K562 (cell line): ENCODE data around the gene ARRDC5. TPM values are rescaled to one million over a fixed set of nuclear protein-coding genes. Genes with fewer than 3 reads are reported as not detected.

Experiments
- ATF2 ChIP-seq: sonication (generic); formaldehyde crosslinking; IDR thresholded peaks from 2 replicates; pipeline ENCODE4 v1.8.1; 2022; ENCODE audit warnings: missing genetic modification reagents
- BCOR ChIP-seq: fragments of 450-650 bp; IDR thresholded peaks from 2 replicates; pipeline ENCODE4 v1.6.1; 2016
- ETV1 ChIP-seq: fragments of 450-650 bp; conservative IDR thresholded peaks from 2 replicates; pipeline ENCODE4 v1.6.1; 2016; ENCODE audit warnings: missing genetic modification characterization, control low read depth, low read depth, missing compliant biosample characterization
- FOXP4 ChIP-seq: sonication (generic); formaldehyde crosslinking; IDR thresholded peaks from 2 replicates; pipeline ENCODE4 v1.8.0; 2022; ENCODE audit warnings: mild to moderate bottlenecking, missing genetic modification reagents, borderline replicate concordance
- HDAC1 ChIP-seq, 2 experiments: fragments of 450-650 bp; IDR thresholded peaks; 2 replicates each; pipeline ENCODE4 v1.6.1; 2016 to 2017; ENCODE audit warnings: inconsistent platforms in 1 of 2, mild to moderate bottlenecking in 1 of 2, moderate library complexity in 1 of 2
- KDM1A ChIP-seq, 2 experiments: fragments of 450-650 bp; IDR thresholded peaks; 2 replicates each; pipeline ENCODE4 v1.6.1; 2016; ENCODE audit warnings: mild to moderate bottlenecking in 2 of 2
- NKRF ChIP-seq: fragments of 450-650 bp; IDR thresholded peaks from 2 replicates; pipeline ENCODE4 v1.6.1; 2016; ENCODE audit warnings: borderline replicate concordance
- POLR2B ChIP-seq: fragments of 450-650 bp; IDR thresholded peaks from 2 replicates; pipeline ENCODE4 v1.6.1; 2018; ENCODE audit warnings: low read depth; ENCODE audit not compliant: partially characterized antibody
- RBM25 ChIP-seq: fragments of 200-400 bp; formaldehyde crosslinking; IDR thresholded peaks from 2 replicates; pipeline ENCODE4 v1.6.1; 2018; ENCODE audit warnings: low read length, low read depth, moderate library complexity; ENCODE audit not compliant: severe bottlenecking
- SMARCA5 ChIP-seq: fragments of 450-650 bp; IDR thresholded peaks from 2 replicates; pipeline ENCODE4 v1.6.1; 2016
- XRCC5 ChIP-seq: fragments of 200-400 bp; formaldehyde crosslinking; IDR thresholded peaks from 2 replicates; pipeline ENCODE4 v1.6.1; 2017; ENCODE audit warnings: low read depth, mild to moderate bottlenecking, low read length
- ZFP36 ChIP-seq: fragments of 150-350 bp; IDR thresholded peaks from 2 replicates; pipeline ENCODE4 v1.6.1; 2018; ENCODE audit warnings: low read length, low read depth; ENCODE audit not compliant: partially characterized antibody
- ZNF12 ChIP-seq: sonication (generic); formaldehyde crosslinking; IDR thresholded peaks from 2 replicates; pipeline ENCODE4 v1.4.0; 2020; ENCODE audit warnings: mild to moderate bottlenecking, missing genetic modification reagents
- polyA plus RNA-seq, 8 experiments: library from polyadenylated mRNA; depleted of rRNA in 4 of 8; stranded (reverse) in 5 of 8; unstranded in 3 of 8; fragments of >200 nt; fragmentation: Nextera tagmentation in 2 of 8; fragmentation: Illumina TruSeq in 1 of 8; extraction: Ambion mirVana in 2 of 8; extraction: Trizol in 1 of 8; gene quantifications; 2 replicates each; pipeline versions ENCODE4 v1.2.1 to v1.2.3, GENCODE V29; 2011 to 2014; ENCODE audit warnings: inconsistent platforms in 1 of 8, missing spikeins in 1 of 8
- total RNA-seq, 7 experiments: library from RNA; depleted of rRNA in 6 of 7; stranded (reverse); fragments of >200 nt in 6 of 7; fragmentation: Illumina TruSeq in 2 of 7; extraction: Trizol in 2 of 7; gene quantifications; 2 replicates each; pipeline versions ENCODE4 v1.2.1 to v1.2.3, GENCODE V29; 2011 to 2021; ENCODE audit warnings: low replicate concordance in 1 of 7
- TF ChIP-seq, protein P1 (sequence below): fragments of 250-450 bp; sonication (Bioruptor Pico); IDR thresholded peaks from 2 replicates; pipeline ENCODE4 v1.8.0; 2021; ENCODE audit warnings: borderline replicate concordance, mild to moderate bottlenecking, moderate library complexity; ENCODE audit not compliant: poor library complexity, severe bottlenecking

ARRDC5 gene
- total and polyA plus RNA-seq, 9 of the 15 experiments (the other 6 are each of a cell fraction or from before 2014, with no cell fraction given) = not detected

DNA sequence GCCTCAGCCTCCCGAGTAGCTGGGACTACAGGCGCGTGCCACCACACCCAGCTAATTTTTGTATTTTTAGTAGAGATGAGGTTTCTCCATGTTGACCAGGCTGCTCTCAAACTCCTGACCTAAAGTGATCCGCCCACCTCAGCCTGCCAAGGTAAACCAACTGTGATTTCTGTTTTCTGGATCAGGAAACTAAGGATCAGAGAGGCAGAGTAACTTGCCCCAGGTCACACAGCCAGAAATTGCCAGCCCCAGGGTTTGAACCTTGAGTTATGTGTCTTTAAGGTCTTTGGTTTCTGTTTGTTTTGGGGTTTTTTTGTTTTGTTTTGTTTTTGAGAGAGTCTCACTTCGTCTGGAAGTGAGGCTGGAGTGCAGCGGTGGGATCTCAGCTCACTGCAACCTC, 31.0 kb downstream of the ARRDC5 start (continued):
- TF ChIP-seq BCOR (peak; percentile 96), FOXP4 (CRISPR knock-in tag) (no peak), ETV1 (tag) (no peak), XRCC5 (no peak), POLR2B (no peak), HDAC1 (IDR thresholded peaks at IDR 0.05) (peak in 1 of 2 experiments; percentile 35; a peak in 1 of 4 replicates), ZNF12 (CRISPR knock-in tag) (no peak), SMARCA5 (peak; percentile 72), ZFP36 (peak; percentile 72), KDM1A (IDR thresholded peaks at IDR 0.05) (peak; percentile 66 to 78; a peak in 3 of 4 replicates), NKRF (0 out of 2 replicates have a peak, but pooled peaks have one; percentile 36), ATF2 (no peak), RBM25 (peak; percentile 93)
- TF ChIP-seq, protein P1, sequence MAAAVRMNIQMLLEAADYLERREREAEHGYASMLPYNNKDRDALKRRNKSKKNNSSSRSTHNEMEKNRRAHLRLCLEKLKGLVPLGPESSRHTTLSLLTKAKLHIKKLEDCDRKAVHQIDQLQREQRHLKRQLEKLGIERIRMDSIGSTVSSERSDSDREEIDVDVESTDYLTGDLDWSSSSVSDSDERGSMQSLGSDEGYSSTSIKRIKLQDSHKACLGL (CRISPR knock-in tag) = no peak
